Measurements from ENCODE around the gene LIME1. TPM values are rescaled to one million over a fixed set of nuclear protein-coding genes. Genes with fewer than 3 reads are reported as not detected.

Gene LIME1
- total and polyA plus RNA-seq, 10 of the 15 experiments (the other 5 are each of a cell fraction or from before 2014, with no cell fraction given): 0.35 to 154 (median 49.9) TPM

DNA sequence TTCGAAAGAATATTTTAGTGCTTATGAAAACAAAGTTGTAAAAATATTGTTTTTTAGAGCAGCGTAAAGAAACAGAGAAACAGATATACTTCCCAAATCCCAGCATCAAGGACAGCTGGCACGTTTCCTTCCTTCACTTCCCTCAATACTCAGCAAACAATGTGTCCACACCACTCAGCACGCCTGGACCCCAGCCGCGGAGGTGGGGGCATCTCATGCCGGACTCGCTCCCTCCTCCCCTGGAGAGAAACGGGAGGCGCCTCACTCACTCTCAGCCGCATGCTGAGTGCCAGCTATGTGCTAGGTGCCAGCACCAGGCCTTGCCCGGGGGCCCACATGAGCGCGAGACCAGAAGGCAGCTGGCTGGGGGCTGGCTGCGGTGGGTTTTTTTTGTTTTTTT, 37.8 kb downstream of the LIME1 start (continued):
- TF ChIP-seq SREBF2 (IDR thresholded peaks at IDR 0.05; ENCODE audit: low read length) (no peak), SUPT20H (IDR thresholded peaks at IDR 0.05; ENCODE audit: borderline replicate concordance, control insufficient read depth, low read depth, low read length) (no peak), SP1 (IDR thresholded peaks at IDR 0.05; ENCODE audit: low read depth, low read length) (no peak), ZNF384 (IDR thresholded peaks at IDR 0.05; ENCODE audit: borderline replicate concordance, low read depth, low read length) (no peak)
- TF ChIP-seq, protein P1, sequence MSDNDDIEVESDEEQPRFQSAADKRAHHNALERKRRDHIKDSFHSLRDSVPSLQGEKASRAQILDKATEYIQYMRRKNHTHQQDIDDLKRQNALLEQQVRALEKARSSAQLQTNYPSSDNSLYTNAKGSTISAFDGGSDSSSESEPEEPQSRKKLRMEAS (IDR thresholded peaks at IDR 0.05; ENCODE audit: low read depth, low read length): no peak
- TF ChIP-seq, protein P2, sequence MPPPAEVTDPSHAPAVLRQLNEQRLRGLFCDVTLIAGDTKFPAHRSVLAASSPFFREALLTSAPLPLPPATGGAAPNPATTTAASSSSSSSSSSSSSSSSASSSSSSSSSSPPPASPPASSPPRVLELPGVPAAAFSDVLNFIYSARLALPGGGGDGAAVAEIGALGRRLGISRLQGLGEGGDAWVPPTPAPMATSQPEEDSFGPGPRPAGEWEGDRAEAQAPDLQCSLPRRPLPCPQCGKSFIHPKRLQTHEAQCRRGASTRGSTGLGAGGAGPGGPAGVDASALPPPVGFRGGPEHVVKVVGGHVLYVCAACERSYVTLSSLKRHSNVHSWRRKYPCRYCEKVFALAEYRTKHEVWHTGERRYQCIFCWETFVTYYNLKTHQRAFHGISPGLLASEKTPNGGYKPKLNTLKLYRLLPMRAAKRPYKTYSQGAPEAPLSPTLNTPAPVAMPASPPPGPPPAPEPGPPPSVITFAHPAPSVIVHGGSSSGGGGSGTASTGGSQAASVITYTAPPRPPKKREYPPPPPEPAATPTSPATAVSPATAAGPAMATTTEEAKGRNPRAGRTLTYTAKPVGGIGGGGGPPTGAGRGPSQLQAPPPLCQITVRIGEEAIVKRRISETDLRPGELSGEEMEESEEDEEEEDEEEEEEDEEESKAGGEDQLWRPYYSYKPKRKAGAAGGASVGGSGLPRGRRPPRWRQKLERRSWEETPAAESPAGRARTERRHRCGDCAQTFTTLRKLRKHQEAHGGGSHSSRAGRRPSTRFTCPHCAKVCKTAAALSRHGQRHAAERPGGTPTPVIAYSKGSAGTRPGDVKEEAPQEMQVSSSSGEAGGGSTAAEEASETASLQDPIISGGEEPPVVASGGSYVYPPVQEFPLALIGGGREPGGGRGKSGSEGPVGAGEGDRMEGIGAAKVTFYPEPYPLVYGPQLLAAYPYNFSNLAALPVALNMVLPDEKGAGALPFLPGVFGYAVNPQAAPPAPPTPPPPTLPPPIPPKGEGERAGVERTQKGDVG (CRISPR knock-in tag; IDR thresholded peaks at IDR 0.05): no peak

DNA sequence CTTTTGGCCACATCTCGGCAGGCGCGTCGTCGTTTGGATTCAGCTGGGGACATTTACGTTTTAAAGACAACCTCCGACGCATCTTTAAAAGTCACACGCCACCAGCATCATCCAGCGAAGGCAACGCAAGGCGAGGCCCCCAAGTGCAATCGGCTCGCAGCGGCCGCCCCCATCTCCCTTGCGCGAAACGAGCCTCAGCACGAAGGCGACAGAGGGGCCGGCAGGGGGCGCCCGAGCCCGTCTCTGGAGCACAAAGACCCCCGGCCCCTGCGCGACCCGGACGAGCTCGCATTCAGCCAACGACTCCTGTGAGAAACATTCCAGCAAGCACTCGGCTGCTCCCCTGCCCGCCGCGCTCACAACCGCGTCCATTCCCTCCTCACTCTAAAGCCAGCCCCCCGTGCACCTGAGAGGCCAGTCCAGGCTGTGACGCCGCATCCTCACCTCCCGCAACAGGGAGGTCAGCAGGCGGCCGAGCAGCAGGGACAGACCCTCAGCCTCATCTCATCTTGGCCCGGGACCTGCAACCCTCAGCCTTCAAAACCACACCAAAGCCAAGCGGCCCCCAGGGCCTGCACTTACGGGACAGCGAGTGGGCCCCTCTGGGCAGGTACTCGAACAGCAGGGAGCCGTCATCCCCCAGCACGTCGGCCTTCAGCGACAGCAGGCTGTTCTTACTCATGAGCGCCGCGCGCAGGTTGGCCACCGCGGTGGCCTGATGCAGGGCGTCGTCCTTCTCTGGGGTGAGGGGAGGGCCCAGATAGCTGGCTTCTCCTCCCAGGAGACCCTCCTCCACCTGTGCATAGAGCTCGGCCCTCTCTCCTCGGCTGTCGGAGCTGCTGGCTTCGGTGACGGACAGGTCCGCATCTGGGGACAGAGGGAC, 38.9 kb downstream of the LIME1 start:
- RAD21 ChIA-PET (ENCODE audit: unreplicated experiment): no interaction called here
- intact Hi-C loops (cut with micrococcal nuclease; ENCODE audit: unreplicated experiment): no loop called here
- TF ChIP-seq CTCF (IDR thresholded peaks at IDR 0.05 in 2 of 3, conservative IDR thresholded peaks at IDR 0.05 in 1 of 3; ENCODE audit: control insufficient read depth in 2 of 3, extremely low read depth in 1 of 3, insufficient read depth in 1 of 3, low read depth in 3 of 3, low read length in 3 of 3) (0 out of 6 replicates have a peak, but pooled peaks of 2 of the 3 experiments have one; percentile 4 to 22), FOXK2 (IDR thresholded peaks at IDR 0.05) (no peak), ZBTB33 (IDR thresholded peaks at IDR 0.05) (0 out of 2 replicates have a peak, but pooled peaks have one; percentile 34), CEBPB (IDR thresholded peaks at IDR 0.05; ENCODE audit: borderline replicate concordance in 1 of 2, low read depth in 2 of 2, low read length in 2 of 2) (no peak)

More for the DNA sequence above, 38.9 kb downstream of the LIME1 start:
- in situ Hi-C loops (cut with MboI): no loop called here
- FAIRE-seq: no peak
- no peaks in the 10 kb centered on the region for H4K20me1 ChIP-seq (ENCODE audit: control insufficient read depth, insufficient read depth)
- H3K4me1 ChIP-seq (ENCODE audit: control insufficient read depth, insufficient read depth, low read length): no peaks in the 10 kb centered on the region
- SMC1A ChIA-PET (ENCODE audit: uncharacterized antibody, unreplicated experiment): no interaction called here
- no peak for DNase-seq (ENCODE audit: low read depth, low spot score)
- H3K27ac ChIP-seq (ENCODE audit: control insufficient read depth, insufficient read depth): no peak overlapping the region
- BruUV-seq (replicated peaks): no TSS peak
- POLR2A ChIA-PET: no interaction called here
- CTCF ChIA-PET: interaction anchor here (1.0 kb wide), 1 partner anchor 90 kb away, joined by 3 read pairs; the partner anchor contains the start of gene TPD52L2
- H3K4me3 ChIP-seq: no peak overlapping the region
- H3K79me2 ChIP-seq (ENCODE audit: control insufficient read depth, insufficient read depth, low read length): no peaks in the 10 kb centered on the region
- H2AFZ ChIP-seq (ENCODE audit: control insufficient read depth, low read depth, low read length): no peak overlapping the region
- H3K9me3 ChIP-seq (replicated peaks; ENCODE audit: control insufficient read depth, insufficient read depth, low read length): peaks cover 7% of the 10 kb centered on the region; the same call in 1 of the 3 replicates
- no peak overlapping the region for H3K4me2 ChIP-seq (ENCODE audit: control insufficient read depth, insufficient read depth)
- ATAC-seq: no peak
- WGBS (ENCODE audit: insufficient coverage, insufficient replicate concordance, low lambda C conversion rate, missing lambda C conversion rate): 83% methylated on average over 67 of the region's 67 CpGs
- H3K9ac ChIP-seq (ENCODE audit: control insufficient read depth, insufficient read depth, low read length): no peak overlapping the region
- H3K27me3 ChIP-seq (replicated peaks in 1 of 2; ENCODE audit: control insufficient read depth in 2 of 2, insufficient read depth in 2 of 2, low read length in 1 of 2): no peaks in the 10 kb centered on the region
- H3K36me3 ChIP-seq (ENCODE audit: control insufficient read depth in 2 of 2, insufficient read depth in 2 of 2, low read length in 1 of 2): no peaks in the 10 kb centered on the region

Data from GM12878 (cell line).